GM20000 (cell line): Measurements from ENCODE around the gene ZNFX1.
"Not testable (repeated sequence)": the region's sequence is repeated elsewhere in the genome, so short reads cannot be mapped to it uniquely, and the experiment has no call there.

Experiments used
- DNase-seq: peaks from one replicate; pipeline ENCODE4 v3.0.0; 2012; ENCODE audit warnings: low spot score
- CTCF ChIP-seq: IDR thresholded peaks from 2 replicates; pipeline ENCODE4 v1.5.1; 2012; ENCODE audit warnings: mild to moderate bottlenecking, control low read depth; ENCODE audit errors: extremely low read depth, missing control alignments

ZNFX1 gene

DNA sequence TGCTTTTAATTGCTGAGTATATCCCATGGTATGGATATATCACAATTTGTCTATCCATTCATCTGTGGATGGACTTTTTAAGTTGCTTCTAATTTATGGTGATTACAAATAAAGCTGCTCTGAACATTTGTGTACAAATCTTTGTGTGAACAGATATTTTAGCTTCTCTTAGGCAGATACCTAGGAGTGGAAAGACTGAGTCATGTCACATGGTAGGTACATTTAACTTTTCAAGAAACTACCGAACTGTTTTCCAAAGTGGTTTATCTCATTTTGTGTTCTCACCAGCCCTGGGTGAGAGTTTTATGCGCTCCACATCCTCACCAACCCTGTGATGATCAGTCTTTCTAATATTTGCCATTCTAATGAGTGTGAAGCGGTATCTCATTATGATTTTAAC, 31.0 kb upstream of the ZNFX1 start:
- TF ChIP-seq CTCF = no peak
- DNase-seq = no peak

DNA sequence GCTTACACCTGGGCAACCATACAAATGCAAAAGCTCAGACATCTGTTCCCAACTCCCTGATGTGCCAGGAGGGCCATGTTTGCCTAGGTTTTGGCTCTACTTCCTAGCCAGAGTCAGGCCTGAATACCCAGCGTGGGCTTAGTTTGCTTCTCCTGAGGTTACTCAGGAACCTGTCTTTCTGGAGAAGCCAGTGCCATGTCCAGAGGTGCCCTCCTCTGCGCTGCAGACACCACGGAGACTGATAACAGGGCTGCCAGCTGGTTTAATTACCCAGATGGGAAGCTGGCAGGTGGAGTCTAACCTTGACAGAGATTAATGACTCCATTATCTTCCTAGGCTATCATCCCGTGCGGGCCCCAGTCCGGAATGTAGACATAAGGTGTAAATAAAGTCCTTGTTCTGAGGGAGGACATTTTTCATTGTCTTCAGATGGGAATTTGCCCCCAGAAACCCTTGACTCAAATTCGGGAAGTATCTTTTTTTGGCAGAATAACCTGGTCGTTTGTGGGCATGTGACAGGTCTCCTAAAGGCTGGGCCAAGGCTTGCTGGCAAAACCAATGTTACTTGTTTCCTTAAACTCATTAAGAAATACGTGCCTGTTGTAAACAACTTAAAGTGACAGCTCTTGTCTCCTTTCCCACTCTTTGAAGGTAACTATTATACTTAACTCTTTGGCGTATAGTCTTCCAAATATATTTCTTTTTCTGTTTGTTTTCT, 29.2 kb upstream of the ZNFX1 start:
- DNase-seq = no peak
- no peak for TF ChIP-seq CTCF

- no peak for DNase-seq
These were observed 25.3 kb upstream of the ZNFX1 start for GRCh38 chr20:49303065-49303552.

GRCh38 chr20:49297605-49298530, 20.0 kb upstream of the ZNFX1 start:
- TF ChIP-seq CTCF = no peak
- DNase-seq = no peak

More at GRCh38 chr20:49303065-49303552, 25.3 kb upstream of the ZNFX1 start:
- no peak for TF ChIP-seq CTCF

GRCh38 chr20:49294002-49294654, 16.3 kb upstream of the ZNFX1 start:
- not testable (repeated sequence) for DNase-seq

- DNase-seq = no peak
- TF ChIP-seq CTCF = no peak
These were observed 15.3 kb upstream of the ZNFX1 start for GRCh38 chr20:49293122-49293521.

- DNase-seq = no peak
- no peak for TF ChIP-seq CTCF
These were observed 14.2 kb upstream of the ZNFX1 start for GRCh38 chr20:49292010-49292409.
